Neural progenitor cell (in vitro differentiated cells): Measurements from ENCODE around the gene TMEM117.

ENCODE experiments used
- CTCF ChIP-seq: fragments of 200-600 bp; sonication (generic); IDR thresholded peaks from 2 replicates; pipeline ENCODE4 v1.5.1; 2017; ENCODE audit warnings: antibody characterized with exemption, mild to moderate bottlenecking
- EZH2 ChIP-seq: fragments of 200-600 bp; sonication (generic); IDR thresholded peaks from 2 replicates; pipeline ENCODE4 v1.6.1; 2017; ENCODE audit warnings: antibody characterized with exemption, mild to moderate bottlenecking, moderate library complexity

- TF ChIP-seq CTCF (no peak), EZH2 (no peak)
Observed at GRCh38 chr12:43880547-43880946, 44.7 kb downstream of the TMEM117 start.
